ENCODE data around the gene TRPV6.

Gene TRPV6

DNA sequence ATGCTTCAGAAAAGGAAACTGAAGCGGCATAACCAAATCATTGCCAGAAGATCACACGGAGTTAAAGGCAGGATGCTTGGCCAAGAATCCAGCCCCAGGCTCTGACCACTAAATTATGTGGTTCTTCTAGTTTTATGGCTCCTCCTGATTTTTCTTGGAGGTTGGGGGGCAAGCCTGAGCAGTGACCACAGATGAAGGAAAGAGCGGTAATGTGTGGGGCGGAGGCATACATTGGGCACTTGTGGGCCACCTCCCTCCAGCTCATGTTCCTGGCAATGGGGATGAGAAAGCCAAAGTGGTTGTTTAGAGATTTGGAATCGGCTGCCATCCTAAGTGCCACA lies 3.2 kb downstream of the TRPV6 start:
- DNase-seq, result no peak

DNA sequence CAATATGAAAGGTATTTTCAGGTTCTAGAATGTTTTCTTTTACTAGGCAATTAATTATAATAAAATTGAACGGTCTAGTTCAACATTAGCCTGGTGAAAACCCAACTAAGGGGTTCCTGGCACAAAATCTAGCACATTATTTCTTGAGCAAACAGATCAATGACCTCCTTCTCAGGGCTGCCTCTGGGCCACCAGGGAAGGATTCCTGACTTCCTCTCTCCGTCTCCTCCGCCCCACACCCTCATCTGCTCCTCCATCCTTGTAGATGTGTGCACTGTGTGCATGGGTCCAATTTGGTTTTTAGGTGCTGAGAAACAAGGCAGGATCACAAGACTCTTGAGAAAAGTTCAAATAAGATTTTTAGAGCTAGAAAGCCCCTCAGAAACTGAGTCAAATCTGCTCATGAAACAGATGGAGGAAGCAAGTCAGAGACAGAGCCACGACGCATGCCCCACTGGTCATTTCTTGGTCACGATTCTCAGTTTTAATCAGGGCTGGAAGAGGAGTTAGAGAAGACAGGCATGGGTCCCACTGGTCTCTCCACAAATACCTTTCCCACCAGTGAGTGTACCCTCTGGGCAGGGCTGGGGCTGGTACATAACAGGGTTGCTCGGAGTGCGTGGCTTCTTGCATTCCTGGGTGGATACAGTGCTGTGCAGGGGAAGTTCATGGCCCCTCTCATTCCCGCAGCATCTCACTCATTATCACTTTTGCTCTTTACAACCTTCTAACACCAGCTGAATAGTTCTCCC lies 3.8 kb downstream of the TRPV6 start:
- no peak for DNase-seq

DNA sequence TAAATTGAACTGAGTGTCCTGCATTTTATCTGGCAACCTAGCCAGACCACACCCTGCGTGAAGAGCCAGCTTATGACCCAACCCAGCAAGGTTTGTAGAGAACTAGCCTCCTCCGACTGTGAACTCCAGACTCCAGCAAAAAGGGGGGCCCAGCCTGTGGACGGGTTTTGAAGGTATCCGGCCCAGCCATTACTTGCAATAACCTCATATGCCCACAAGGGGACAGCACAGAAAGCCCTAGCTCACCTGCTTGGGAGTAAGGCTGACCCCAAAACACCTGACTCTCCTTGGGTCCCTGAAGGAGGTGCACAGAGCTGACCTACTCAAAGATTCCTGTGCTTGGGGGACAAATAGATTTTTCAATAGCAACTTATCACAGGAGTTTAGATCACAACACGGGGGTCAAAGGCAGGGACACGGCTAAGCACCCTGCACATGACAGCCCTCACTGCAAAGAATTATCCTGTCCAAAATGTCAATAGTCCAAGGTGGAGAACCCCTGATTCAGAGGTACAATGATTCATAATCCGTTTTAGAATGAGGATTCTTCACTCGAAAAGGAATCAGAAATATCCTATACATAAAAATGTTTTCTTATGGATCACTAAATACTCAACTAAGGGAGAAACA lies 4.6 kb downstream of the TRPV6 start:
- DNase-seq, result no peak

DNA sequence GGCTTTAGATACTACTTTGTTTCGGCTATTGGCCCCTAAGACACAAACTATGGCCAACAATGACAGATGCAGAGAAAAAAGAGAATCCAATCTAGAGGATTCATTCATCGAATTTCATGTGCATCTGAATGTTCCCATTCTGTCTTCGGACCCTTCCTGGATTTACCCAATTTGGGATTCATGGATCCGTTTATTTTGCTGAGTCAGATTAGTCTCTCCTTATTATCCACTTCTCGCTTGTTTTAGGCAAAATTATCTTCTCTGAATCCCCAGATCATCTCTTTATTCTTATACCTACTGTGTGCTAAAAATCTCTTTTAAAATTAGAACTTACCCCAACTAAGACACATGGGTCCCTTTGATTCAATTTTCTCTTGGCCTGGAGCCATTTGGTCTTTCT lies 6.5 kb downstream of the TRPV6 start:
- no peak for DNase-seq

DNA sequence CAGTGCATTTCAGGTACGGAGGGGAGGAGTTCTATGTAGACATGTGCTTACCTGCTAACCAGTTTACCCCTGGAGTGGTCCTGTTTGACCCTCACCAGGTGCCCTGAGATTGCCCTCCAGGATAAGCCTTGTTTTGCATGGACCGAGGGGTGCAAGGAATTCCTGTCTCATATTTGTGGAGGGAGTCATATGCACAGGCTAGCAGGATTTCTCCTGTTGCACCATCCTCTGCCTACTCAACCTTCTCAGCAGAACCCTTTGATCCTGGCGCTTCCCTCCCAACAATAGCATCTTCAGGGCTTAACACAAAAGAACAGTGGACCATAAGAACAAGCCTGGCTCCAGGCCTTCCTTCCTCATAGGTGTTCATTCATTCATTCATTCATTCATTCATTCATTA lies 7.2 kb downstream of the TRPV6 start:
- DNase-seq, result no peak

DNA sequence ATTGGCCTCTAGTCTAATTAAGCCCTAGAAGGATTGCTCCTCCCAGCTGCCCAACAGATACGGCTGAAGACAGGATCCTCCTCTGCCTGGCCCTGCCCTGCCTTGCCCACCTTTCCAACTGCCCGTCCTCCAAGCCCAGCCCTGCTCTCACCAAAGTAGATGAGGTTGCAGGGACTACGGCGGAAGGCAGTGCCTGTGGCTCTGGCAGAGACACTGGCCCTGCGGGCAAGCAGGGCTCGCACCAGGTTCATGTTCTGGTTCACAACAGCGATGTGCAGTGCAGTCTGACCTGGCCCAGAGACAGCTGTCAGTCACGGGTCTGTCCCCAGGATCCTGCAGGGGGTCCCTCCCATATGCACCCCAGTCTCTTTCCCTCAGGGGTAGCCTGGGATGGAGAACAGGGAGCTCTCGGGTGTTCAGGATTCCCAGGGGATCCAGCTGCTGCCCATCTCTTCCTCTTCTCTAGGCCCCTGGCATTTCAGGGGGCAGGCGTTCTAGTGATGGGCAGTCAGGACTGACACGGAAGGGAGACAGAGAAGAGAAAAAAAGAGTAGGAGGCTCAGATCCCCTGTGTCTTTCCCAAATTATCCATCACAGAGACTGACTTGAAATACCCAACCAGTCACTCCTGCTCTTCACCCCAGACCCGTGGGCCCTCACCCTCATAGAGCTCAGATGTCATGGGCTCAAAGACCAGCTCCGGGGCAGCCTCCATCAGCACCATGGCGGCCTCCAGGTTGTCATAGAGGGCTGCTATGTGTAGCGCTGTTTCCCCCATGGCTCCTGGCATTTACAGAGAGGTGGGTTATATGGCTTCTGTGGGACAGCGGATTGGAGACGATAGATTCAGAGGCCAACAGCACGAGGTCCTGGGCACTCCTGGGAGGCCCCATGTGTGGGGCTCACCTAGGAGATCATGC lies 8.3 kb downstream of the TRPV6 start:
- DNase-seq, result no peak

DNA sequence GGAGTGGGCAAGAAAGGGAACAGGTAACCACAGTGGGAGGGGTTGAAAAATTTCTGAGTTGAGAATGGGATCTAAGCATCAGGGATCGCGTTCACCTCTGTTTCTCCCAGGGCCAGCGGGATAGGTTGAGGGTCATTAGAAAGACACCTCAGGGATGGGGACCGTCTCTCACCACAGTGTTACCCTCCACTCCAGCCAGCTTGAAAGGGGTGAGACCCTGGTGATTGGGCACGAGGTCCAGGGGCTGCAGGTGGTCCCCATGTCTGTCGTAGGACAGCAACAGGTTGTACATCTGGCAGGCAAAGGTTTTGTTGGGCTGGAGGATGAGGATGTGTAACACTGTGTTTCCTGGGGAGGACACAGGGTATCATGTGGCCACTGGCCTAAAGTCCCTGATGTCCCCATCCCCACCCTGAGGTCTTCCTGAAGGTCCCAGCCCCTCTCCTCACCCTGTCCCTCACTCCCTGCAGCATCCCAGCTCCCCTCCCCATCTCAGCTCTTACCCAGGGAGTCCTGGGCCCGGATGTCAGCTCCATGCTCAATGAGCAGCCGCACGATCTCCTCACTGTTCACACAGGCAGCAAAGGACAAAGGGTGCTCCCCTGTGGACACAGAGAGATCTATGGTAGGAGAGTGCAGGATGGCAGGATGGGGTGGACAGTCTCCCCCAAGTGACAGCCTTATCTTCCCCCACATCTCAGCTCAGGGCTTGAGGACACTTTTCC lies 9.1 kb downstream of the TRPV6 start:
- DNase-seq, result no peak

DNA sequence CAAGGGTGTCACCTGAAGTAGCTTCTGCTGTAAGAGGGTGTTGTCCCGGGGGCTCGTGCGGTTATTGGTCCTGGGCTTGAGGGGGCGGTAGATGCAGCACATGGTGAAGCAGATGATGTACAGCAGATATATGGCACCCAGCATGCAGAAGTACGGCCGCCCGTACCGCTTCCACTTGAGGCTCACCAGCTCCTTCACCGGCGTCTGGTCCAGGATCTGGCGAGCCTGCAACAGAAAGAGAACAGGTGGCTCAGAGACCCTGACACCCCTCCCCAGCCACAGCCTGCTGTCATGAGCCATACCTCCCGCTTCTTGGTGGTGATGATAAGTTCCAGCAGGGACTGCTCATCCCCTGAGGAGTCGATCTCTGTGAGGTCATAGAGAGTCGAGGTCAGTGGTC lies 10.1 kb downstream of the TRPV6 start:
- no peak for DNase-seq

DNA sequence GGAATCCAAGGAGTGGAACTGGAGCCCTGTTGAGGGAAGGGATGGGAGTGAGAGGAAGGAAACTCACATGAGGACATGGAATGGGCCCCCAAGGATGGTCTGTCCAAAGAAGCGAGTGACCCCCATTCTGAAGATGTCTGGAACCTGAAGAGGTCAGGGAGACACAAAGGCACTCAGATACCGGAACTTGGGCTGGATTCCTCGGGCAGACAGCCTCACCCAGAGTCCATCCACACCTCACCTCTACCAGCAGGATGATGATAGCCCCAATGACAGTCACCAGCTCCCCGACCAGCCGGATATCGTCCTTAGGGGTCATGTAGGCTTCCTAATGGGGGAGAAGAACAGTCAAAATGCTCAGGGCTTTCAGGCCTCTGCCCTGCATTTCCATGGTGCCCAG lies 10.7 kb downstream of the TRPV6 start:
- no peak for DNase-seq

DNA sequence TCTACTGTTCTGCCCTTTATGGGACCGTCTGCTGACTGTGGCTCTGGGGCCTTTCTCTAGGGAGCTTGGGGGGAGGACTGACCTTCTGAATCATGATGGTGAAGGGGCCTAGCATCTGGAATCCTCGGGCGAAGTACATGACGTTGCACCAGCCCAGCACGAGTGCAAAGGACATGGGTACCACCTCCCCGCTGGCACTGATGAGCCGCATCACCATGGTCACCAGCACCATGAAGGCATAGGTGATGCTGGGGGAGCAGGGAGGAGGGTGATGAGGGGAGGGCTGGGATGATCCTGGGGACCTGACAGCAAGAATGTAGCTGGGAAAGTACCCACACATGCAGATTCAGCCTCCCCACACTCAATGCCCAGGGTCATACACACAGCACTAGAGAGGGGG lies 11.1 kb downstream of the TRPV6 start:
- DNase-seq, result no peak

DNA sequence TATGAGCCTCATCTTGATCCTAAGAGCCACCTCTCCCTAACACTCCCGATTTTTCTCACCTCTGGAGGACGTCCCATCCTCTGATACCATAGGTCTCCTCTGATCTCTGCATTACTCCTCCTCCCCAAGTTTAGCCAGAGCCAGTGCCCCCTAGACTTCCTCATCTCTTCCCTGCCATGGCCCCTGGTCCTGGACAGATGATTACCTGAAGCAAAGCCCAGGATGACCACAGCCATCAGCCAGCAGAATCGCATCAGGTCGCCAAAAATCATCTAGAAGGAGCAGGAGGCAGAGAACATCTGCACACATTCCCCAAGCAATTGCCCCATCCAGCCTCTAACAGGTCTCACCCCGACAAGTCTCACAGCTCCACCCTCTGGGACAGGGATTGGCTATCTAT lies 11.7 kb downstream of the TRPV6 start:
- DNase-seq, result no peak

DNA sequence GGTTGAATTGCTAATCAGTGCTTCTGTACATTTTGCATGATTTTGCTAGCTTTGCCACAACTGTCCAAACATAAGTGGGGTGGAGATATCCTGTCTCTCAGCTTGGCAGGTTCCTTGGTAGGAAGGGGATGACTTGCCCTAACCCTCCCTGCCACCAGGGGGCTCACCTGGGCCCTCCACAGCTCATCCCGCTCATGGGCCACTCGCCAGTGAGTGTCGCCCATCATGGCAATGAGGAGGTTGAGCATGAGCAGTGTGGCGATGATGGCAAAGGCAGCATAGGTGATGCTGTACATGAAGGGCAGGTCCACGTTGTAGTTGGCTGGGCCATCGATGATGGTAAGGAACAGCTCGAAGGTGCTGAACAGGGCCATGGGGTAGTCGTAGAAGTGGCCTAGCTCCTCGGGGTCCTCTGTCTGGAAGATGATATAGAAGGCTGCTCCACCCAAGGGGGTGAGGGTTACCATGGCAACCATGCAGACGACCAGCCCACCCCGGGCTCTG lies 12.2 kb downstream of the TRPV6 start:
- no peak for DNase-seq

DNA sequence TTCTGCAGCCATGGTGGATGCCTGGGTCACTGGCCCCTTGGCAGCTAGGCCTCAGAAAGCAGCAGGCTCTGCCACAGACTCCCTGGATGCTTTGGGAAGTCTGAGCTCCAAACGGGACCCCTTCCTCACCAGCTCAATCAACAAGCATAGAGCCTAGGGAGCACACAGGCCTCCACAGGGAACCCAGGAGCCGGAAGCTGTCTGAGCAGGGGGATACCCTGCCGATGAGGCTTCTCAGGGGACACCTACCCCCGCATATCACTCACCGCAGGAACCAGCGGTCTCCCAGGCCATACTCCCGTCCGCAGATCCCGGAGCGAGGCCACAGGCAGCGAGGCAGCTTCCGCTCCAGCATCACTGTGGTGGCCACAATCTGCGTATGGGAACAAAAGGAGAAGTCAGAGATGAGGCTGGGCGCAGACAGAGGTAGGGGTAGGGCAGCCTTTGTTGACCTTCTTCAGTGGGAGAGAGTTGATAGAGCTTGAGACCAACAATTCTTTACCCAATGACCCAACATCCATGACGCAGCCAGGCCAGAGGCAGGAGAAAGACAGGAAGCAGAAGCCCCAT lies 13.4 kb downstream of the TRPV6 start:
- no peak for DNase-seq

DNA sequence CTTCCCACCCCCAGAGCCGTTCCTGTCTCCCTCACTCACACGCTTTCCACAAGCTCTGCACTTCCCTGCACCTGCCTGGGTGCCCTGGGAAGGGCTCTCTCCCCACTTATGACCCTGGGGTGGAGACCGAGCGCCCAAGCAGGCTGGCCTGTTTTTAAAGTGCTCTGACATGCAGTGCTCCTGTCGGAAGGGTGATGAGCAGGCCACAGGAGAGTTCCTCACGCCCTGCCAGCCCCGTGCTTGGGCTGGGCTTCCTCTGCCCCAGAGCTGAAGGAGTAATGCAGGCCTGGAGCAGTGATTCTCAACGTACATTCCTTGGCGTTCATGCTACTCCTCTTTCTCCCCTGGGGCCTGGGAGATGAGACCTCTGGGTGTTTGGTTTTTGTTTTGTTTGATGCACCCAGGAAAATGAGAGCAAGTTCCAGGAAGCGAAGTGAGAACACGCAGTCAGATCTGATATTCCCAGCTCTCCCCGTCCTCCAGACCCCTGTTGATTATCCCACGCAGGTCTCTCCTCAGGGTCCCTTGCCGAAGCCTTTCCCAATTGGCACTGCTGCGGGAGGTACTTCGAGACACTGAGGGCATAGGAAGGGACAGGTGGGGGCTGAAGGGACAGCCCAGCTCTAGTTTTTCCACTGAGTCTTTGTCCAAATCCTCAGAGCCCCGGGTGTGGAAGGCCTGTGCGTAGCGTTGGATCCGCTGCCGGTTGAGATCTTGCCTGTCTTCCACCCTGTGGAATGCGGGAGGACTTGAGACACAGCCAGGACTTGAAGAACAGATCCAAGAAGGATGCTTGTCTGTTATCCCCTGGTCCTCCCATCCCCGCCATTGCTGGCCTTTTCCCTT lies 14.1 kb downstream of the TRPV6 start:
- DNase-seq, result no peak

DNA sequence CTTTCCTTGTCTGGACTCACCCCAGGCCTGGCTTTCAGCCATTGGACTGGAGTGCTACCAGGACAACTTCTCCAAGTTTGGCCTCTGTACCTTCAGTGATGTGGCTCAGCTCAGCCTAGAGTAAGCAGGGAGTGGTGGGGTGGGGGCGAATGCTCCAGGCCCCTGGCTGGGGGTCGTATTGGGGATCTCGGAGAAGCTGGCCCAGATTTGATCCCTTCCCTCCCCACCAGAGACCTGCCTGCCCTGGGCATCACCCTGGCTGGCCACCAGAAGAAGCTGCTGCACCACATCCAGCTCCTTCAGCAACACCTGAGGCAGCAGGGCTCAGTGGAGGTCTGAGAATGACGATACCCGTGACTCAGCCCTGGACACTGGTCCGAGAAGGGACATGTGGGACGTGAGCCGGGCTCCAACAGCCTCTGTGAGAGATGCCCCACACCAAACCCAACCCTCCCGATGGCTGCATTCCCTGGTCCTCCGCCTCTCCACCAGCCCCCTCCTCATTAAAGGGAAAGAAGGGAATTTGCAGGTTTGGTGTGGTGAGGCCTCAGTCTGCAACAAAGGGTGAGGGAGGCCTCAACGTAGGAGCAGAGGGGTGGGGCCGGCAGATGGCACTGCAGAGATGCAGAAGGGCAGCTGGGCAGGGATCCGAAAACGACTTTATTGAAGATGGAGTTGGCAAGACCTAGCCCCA lies 14.8 kb downstream of the TRPV6 start:
- no peak for DNase-seq

DNA sequence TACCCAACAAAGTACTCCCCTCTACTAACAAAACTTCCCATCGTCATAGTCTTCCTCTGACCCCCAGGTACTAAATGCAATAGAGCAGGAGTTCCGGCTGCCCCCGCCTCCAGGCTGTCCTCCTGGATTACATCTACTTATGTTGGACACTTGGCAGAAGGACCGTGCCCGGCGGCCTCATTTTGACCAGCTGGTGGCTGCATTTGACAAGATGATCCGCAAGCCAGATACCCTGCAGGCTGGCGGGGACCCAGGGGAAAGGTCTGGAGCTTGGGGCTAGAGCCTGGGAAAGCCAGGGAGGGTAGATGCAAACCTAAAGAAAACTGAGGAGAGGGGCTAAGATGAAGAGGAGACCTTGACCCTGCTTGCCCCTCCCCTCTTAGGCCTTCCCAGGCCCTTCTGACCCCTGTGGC lies 15.4 kb downstream of the TRPV6 start:
- DNase-seq, result no peak

DNA sequence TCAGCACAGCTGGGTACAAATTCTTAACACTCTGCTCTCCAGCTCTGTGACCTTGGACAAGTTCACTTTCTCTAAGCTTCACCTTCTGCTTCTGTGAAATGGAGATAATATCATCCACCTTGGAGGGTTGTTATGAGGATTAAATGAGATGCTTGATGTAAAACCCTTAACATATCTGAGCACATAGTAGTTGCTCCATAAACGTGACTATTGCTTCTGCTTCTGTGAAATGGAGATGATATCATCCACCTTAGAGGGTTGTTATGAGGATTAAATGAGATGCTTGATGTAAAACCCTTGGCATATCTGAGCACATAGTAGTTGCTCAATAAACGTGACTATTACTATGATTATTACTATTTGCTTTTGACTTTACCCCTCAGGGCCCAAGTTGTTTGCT lies 16.1 kb downstream of the TRPV6 start:
- DNase-seq, result no peak

DNA sequence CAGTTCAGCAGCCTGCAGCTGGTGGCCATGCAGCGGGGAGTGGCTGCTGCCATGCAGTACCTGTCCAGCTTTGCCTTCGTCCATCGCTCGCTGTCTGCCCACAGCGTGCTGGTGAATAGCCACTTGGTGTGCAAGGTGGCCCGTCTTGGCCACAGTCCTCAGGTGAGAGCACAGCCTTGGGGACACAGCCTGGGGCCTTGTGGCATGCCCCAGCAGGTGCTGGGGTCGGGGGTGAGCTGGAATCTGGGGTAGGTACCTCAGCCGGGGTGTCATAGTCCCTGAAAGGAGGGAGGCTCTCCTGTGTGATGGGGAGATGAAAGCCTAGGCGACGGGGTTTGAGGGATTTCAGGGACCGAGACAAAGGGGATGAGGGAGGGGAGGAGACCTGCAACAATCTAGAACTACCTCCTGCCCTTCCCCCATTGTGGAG lies 16.5 kb downstream of the TRPV6 start:
- no peak for DNase-seq

DNA sequence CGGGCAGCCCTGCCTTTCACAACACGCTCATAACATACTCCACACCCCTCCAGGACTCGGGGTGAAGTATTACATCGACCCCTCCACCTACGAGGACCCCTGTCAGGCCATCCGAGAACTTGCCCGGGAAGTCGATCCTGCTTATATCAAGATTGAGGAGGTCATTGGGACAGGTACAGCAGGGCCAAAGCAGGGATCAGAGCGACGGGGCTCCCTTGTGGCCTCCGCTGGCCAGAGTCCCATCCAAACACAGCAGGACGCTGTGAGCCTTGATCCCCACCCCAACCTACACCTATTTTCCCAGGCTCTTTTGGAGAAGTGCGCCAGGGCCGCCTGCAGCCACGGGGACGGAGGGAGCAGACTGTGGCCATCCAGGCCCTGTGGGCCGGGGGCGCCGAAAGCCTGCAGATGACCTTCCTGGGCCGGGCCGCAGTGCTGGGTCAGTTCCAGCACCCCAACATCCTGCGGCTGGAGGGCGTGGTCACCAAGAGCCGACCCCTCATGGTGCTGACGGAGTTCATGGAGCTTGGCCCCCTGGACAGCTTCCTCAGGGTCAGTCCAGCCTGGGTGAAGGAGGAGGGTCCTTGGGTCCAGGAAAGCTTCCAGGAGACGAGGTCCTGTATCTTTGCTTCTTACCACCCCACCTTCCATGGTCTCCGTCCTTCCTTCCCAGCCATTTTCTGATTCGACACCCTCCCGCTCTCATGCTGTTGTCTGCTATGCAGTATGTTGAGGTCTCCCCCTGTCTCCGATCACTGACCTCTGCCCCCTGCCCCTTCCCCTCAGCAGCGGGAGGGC lies 17.2 kb downstream of the TRPV6 start:
- no peak for DNase-seq

All from NCI-H1694 (cell line).